ENCODE measurements around the gene MARCHF6.
"Not testable (repeated sequence)": the region's sequence is repeated elsewhere in the genome, so short reads cannot be mapped to it uniquely, and the experiment has no call there.

Gene MARCHF6

DNA sequence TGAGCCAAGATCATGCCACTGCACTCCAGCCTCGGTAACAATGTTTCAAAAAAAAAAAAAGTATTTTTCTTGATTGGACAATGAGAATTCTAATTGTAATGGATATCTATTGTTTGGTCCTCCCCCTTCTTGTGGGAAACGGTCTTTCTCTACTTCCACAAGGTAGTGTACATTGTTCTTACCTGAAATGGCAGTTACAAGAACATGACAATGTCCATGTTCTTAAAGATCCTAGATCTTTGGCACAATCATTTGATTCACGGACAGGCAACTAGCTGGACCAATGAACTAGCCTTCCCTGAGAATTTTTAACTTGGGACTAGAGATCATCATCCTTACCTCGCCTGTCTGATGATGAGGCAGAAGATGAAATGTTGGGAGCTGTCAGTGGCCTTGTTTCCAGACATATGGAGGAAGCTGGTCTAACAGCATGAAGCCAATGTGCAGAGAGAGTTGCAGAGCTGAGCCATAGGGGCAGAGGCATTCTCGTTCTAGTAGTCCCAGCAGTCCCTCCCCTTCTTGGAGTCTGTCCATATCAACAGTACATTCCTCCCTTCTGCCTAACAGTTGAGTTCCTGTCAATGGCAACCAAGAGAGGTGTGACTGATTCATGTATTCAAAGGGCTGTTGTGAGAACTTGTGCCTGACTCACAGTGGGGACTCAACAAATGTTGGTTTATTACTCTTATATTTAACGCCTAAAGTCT is 2.1 kb upstream of the MARCHF6 start:
- DNase-seq (ENCODE audit: low spot score): no peak

DNA sequence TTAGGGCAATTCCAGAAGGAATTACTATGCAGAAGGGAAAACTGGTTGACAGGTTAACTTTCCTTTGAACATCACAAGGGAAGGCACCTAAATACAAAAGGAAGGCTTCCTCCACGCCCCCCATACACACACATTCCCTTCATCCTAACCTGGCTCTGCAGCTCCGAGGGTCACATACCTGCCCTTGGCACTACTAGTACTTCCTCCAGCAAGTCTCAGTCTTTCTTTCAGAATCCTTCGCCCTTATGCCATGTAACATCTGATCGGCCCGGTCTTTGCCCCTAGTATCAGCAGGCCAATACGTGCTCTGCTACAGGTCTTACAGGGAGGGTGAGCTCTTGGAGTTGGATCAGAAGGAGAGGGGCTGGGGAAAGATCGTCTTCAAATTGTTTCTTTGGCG is 1.6 kb upstream of the MARCHF6 start:
- no peak for DNase-seq (ENCODE audit: low spot score)

DNA sequence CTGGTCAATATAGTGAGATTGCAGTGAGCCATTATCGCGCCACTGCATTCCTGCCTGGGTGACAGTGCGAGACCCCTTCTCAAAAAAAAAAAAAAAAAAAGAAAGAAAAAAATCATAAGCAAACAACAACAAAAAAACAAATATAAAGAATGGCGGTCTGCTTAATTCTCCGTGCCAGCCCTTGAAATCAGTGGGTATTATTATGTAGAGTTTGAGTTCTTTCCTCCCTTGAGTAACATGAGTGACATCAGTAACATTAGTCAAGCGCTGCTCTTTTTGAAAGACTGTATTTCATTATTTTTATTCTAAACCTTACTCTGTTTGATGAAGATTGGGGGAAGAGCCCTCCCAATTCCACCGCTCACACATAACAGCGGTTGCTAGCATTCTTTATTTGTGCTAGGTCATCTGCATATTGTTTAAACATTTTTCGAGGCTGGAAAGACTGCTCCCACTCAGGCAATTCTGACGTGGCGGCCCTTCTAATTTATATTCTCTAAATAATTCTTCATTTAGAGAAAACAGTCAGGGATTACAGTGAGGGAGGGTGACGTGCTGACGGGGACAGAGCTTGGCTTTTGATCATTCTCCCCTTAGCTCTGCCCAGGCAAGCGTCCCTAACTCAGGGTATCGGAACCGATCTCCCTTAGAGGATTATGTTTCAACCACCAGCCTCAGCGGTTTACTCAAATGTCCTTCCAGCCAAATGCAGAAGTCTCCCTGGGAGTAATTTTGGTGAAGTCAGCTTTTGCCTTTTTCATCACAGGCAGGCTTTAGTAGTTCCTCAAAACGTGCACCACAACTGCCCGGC is 860 bp upstream of the MARCHF6 start:
- DNase-seq (ENCODE audit: low spot score): no peak

DNA sequence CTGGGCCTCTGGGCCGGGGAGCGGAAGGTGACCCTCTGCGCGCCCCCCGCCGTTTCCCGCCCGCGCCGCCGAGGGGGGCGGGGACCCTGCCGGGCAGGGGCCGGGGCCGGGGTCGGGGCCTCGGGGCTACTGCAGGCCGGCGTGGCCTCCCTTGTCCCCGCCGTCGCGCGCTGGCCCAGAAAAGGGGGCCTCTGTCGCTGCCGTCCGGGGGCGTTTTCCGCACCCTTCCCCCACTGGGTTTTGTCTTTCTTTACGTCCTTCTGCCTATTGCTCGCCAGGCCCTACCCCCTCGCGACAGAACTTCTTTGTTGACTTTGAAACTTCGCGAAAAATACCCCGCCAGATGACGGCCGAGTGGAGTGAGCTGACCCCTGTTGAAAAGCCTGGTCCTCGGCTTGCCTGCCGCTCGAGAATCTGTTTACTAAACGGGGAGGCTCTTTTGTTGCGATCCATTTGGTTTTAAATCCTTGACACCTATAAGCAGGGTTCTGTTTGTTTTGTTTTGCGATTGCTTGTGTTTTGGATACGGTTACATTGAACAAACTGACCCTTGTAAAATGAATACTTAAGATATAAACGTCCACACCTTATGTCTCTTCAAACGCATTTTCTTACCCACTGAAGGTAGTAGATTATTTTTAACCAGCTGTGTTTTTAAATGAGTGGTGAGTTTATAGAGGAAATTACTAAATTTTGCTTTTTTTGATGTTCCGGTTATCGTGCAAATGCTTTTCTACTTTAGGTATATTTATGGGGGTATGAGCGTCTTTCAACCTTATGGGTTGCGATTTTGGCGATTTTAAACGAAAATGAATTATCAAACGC is 765 bp downstream of the MARCHF6 start:
- peak; percentile 82 for DNase-seq (ENCODE audit: low spot score)

DNA sequence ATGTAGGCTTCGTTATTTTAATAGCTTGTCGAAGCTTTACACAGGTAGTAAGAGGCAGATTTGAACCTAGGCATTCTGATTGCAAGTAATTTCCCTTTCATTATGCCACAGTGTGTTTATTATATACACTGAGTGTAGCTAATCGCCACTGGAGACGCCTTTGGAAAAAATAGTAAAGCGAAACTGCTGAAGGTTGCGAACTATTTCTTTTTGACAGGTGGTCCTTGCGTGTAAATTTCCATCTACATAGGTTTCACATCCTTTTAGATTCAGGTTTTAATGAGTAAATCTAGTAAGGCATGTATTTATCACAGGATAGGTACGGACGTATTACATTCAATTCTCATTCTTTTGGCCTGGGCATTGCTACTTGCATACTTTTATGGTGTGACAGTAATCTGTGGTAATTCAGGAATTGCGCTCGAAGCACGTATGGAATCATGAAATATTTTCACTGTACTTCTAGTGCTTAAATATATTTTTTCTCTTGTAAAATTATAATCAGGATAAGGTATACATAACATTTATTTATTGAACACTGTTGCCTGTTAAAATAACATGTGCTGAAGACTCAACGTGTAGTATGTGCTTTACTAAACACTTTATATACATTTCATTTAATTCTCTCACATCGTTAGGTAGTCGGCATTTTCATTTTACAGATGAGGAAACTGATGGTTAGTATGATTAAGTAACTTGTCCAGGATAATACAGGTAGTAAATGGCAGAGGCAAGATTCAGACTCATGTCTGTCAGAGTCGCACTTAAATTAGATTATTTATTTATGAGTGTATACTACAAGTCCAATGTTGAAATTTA is 1.8 kb downstream of the MARCHF6 start:
- no peak for DNase-seq (ENCODE audit: low spot score)

DNA sequence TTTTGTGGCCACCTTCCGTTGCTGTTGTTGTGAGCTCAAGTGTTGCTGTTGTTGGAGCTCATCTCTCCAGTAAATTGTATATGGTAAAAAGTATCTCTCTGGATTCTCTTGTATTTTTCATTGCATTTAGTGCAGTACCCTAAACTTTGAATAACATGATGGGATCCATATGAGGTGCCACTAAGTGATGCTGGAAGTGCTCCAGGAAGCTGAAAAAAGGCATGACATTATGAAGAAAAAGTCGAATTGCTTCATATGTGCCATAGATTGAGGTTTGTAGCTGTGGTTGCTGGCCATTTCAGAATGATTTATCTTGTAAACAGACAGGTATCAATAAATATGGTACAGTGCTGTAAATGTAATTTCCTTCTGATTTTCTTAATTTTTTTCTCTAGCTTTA is 5.5 kb downstream of the MARCHF6 start:
- DNase-seq (ENCODE audit: low spot score): no peak

DNA sequence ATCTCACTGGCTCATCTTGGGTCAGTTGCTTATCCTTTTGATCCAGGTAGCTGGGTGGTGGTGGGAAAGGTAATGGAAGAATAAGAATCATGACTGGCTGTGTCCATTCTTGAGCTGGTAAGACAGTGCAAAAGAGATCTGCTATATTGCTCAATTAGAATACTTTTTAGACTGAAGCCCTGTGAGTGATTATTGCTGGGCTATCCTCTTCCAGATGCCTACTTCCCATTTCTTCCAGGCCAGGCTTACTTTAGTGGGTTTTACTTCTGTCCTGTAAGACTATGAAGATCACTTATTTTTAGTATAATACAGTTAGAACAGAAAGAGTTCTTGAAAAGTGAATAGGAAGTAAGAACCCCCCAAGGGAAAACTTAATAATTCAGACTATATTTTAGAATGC is 7.2 kb downstream of the MARCHF6 start:
- DNase-seq (ENCODE audit: low spot score): no peak

DNA sequence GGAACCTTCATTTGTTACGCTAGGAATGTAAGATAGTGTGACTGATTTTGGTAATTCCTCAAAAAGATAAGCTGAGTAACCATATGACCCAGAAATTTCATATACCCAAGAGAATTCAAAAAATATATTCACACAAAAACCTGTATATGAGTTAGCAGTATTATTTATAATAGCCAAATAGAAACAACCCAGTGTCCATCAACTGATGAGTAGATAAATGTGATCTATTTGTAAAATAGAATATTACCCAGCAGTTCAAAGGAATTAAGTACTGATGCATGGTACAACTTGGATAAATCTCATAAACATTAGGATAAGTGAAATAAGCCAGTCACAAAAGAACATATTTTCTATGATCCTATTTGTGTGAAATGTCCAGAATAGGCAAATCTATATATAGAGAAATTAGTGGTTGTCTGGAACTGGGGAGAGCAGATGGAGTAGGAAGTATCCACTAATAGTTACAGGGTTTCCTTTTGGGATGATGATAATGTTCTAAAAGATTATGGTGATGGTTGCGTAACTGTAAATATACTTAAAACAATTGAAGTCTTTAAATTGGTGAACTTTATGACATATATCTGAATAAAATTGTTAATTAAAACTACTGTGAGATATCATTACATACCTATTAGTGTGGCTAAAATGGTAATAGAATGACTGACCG is 10.2 kb downstream of the MARCHF6 start:
- DNase-seq (ENCODE audit: low spot score): no peak

DNA sequence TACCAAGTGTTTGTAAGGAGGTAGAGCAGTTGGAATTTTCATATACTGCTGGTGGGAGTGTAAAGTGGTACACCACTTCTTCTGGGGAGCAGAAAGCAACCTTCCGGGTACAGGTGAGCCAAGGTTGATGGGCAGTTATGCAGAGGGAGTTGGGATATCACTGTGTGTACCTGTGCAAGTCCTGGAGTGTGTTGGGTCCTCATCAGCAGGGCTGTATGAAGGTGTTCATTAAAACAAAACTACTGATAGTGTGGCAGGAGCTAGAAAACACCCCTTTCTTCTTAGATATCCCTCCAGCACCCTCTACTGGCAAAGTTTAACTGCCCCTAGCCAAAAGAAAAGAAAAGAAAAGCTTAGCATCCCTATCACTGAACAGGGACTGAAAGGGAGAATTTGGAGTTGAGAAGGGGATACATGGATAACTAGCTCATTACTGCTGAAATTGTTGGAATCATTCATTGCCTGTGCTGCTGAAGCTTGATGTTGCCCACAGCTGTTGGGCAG is 10.7 kb downstream of the MARCHF6 start:
- no peak for DNase-seq (ENCODE audit: low spot score)

DNA sequence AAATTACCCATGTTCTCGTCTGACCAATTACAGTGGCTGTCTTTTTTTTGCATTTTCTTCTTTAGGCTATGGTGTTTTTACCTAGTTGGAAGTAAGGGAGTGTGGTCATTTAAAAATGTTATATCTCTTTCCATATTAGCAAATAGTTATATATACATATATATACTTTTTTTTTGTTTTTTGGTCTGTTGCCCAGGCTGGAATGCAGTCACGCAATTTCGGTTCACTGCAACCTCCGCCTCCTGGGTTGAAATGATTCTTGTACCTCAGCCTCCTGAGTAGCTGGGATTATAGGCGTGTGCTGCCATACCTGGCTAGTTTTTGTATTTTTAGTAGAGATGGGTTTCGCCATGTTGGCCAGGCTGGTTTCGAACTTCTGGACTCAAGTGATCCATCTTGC is 12.3 kb downstream of the MARCHF6 start:
- DNase-seq (ENCODE audit: low spot score): no peak

DNA sequence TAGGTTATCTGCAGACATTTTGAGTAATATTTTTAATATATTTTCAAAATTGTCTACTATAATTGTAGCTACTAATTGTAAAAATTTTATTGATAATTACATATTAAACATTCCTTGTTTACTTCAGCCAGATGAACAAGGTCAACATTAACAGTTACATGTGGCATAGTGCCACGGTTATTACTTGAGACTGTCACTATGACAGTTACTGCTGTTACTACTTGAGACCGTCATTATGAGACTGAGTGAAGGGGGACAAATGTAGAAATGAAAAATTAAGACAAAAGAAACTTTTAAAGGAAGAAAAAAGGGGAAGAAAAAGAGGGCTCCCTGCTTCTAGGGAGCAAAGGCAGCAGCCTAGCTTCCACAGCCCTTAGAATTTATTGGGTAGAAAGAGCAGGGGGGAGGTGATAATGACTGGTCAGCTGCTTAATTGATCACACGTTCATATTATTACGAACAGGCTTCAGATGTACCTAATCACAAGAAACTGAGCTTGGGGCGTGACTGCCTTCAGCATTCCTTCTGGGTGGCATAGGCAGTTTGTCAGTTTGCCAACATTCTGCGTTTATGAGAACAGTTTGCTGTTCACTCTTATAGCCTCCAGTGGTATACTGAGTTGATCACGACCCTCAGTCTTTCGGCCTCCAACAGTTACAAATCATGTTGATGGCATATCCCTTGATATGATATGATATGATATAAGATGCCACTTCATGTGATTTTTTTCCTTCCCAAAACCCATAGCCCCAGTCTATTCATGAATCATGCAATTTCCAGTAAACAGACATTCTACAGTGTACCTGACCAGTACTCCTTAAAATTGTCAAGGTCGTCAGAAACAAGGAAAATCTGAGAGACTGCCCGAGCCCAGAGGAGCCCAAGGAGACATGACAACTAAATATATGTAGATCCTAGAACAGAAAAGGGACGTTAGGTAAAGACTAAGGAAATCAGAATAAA is 13.1 kb downstream of the MARCHF6 start:
- no peak for DNase-seq (ENCODE audit: low spot score)

DNA sequence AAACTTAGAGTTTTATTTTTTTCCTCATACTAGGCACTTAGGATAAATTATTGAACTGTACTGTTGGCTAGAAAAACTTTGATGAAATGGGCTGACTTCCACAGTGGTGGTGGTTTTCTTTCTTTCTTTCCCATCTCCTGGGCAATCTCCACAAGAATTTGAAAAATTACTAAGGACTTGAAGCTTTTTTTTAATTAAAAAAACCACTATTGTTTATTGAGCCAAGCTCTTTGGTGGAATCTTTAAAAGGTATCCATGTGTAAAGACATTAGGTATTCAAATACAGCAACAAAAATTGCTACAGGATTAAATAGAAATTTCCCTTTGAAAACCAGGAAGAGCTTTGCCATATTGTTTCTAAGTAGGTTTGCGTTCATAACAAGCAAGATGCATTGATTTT is 14.1 kb downstream of the MARCHF6 start:
- DNase-seq (ENCODE audit: low spot score): no peak

DNA sequence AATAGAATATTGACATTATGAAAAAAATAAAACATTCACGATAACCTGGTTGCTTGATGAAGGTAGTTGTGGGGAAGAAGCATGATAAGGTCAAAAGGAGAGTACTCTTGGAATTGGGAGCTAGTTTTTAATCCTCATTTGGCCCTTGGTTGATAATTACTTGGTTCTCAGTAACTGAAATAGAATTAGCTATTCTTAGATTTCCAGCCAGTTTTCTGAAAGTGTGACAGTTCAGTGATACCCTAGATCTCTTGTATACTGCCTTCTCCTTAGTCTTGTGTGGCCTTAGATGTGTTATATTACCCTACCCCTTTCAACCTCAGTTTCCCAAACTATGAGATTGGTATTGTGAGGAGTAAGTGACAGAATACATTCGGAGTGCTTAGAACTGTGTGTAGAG is 17.4 kb downstream of the MARCHF6 start:
- no peak for DNase-seq (ENCODE audit: low spot score)

DNA sequence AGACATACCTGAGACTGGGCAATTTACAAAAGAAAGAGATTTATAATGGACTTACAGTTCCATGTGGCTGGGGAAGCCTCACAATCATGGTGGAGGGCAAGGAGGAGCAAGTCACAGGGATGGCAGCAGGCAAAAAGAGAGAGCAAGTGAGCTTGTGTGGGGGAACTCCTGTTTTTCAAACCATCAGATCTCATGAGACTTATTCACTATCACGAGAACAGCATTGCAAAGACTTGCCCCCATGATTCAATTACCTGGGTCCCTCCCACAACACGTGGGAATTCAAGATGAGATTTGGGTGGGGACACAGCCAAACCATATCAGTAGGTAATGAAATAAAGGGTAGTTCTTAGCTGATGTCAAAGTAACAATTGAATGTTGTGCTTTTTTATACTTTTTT is 17.9 kb downstream of the MARCHF6 start:
- not testable (repeated sequence) for DNase-seq (ENCODE audit: low spot score)

DNA sequence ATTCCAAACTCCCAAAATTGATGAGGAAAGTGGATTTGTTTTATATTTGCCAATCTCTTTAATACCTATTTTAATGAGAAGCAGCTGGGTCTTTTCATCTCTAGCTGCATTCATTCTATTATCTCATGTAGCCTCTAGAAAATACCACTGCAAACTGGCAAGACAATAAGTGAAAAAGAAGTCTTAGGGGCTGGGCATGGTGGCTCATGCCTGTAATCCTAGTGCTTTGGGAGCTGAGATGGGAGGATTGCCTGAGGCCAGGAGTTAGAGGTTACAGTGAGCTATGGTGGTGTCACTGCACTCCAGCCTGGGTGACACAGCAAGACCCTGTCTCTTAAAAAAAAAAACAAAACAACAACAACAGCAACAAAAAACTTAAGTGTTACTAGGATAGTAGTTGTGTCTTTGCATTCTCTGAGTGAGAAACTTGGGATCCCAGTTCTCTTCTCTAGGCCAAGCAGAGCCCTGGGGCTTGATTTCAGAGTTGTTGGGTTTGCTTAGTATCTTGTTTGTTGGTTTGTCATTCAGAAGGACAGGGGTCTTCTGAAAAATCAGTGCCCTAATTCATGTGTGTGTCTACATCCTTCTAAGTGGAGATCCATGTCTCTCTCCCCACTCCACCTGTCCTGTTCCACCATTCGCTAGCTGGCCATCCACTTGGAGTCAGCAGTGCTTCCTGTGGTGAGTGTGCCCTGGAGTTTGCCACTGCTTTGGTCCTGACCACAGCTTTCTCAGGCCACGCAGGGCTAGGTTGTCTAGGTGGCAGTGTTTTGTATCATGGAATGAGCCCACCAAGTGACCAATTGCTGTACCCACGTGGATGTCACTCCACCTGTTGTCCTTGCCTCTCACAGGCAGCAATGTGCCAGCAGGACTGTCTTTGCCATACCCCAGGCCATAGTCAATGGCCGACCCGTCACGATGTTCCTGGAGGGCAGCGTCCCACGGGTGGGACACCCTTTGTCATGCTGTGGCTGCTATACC is 19.5 kb downstream of the MARCHF6 start:
- no peak for DNase-seq (ENCODE audit: low spot score)

DNA sequence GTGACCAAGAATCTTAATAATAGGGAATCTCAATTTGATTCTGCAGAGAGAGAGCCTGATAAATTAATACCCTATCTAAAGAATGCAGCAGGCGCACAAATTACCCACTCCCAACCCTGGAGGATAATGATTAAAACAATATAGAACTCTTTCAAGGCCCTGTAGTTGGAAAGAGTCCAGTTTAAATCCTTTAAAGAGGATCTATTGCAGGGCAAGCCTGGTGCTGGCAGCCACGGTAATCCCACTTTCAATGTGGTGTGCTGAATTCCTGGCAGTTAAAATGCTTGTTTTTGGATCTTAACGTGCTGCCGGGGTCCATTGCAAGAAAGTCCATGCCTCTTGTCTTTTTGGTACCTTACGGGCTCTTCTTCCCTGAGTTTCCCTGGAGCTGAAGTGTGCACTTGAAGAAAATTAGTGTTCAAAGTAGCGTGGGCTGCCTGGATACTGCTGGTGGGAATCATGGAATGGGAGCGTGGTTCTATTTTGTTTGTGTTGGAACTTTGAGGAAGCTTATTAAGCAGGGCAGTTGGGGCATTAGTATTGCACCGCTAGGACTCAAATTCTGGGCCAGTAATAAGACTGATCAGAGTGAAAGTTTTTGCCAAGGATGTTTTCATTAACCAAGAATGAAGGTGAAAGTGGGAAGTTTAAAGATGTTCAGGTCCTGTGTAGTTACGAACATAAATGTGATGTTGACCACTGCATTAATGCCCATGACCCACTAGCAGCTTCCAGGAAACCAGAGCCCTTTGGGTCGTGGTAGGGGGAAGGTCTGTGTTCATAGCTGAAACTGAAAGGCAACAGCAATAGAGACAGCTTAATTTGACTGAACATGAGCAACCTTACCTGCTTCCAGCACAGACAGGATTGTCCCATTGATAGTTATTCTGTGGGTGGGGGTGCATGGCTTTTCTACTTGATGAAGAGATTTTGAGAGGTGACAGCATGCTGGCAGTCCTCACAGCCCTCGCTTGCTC is 20.8 kb downstream of the MARCHF6 start:
- DNase-seq (ENCODE audit: low spot score): no peak

DNA sequence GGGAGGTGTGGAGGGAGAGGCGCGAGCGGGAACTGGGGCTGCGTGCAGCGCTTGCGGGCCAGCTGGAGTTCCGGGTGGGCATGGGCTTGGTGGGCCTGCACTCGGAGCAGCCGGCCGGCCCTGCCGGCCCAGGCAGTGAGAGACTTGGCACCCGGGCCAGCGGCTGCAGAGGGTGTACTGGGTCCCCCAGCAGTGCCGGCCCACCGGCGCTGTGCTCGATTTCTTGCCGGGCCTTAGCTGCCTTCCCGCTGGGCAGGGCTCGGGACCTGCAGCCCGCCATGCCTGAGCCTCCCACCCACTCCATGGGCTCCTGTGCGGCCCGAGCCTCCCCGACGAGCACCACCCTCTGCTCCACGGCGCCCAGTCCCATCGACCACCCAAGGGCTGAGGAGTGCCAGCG is 21.7 kb downstream of the MARCHF6 start:
- not testable (repeated sequence) for DNase-seq (ENCODE audit: low spot score)

Measured in left forelimb (tissue), 1 donor.